Measurements from ENCODE around the gene C1QL1.

The C1QL1 gene

GRCh38 chr17:44965481-44966234, 2.4 kb downstream of the C1QL1 start:
- H3K23ac ChIP-seq (ENCODE audit: low read length), result no peak overlapping the region
- H3K9me3 ChIP-seq (ENCODE audit: insufficient read depth, low read depth, low read length), result peaks cover 10% of the 10 kb centered on the region
- H3K4me2 ChIP-seq (ENCODE audit: low read length), result no peak overlapping the region
- H4K12ac ChIP-seq (ENCODE audit: low read depth, low read length), result no peak overlapping the region
- H2BK5ac ChIP-seq (ENCODE audit: low read depth, low read length, poor library complexity), result no peak overlapping the region
- no peak overlapping the region for H3K14ac ChIP-seq (ENCODE audit: low read length)
- H3K27me3 ChIP-seq (ENCODE audit: insufficient read depth, low read length), result peaks cover 54% of the 10 kb centered on the region
- no peak overlapping the region for H3K9ac ChIP-seq (ENCODE audit: low read length)
- no peak overlapping the region for H3K4ac ChIP-seq (ENCODE audit: low read depth, low read length)
- no CpG with 5 or more reads among the region's 5 CpGs for WGBS (ENCODE audit: extremely low coverage, insufficient coverage, insufficient read length)
- no peak overlapping the region for H4K8ac ChIP-seq (ENCODE audit: low read depth, low read length)
- no peak overlapping the region for H4K91ac ChIP-seq (ENCODE audit: low read depth, low read length)
- H3K18ac ChIP-seq (ENCODE audit: low read length), result no peak overlapping the region
- H2AK5ac ChIP-seq (ENCODE audit: low read length), result no peak overlapping the region
- H2BK120ac ChIP-seq (ENCODE audit: insufficient read depth, low read length, poor library complexity), result no peak overlapping the region
- no peaks in the 10 kb centered on the region for H3K79me1 ChIP-seq (ENCODE audit: low read length)
- no peak overlapping the region for H2AFZ ChIP-seq (ENCODE audit: insufficient read depth, low read length, poor library complexity)
- H3K79me2 ChIP-seq (ENCODE audit: control insufficient read depth, insufficient read depth, low read length, poor library complexity), result no peaks in the 10 kb centered on the region
- H2BK12ac ChIP-seq (ENCODE audit: low read length), result no peak overlapping the region
- H3K4me3 ChIP-seq (ENCODE audit: low read depth, low read length), result no peak overlapping the region
- no peaks in the 10 kb centered on the region for H3K36me3 ChIP-seq (ENCODE audit: control insufficient read depth in 1 of 2, insufficient read depth in 2 of 2, low read length in 2 of 2)
- H3K4me1 ChIP-seq (ENCODE audit: control insufficient read depth in 1 of 2, insufficient read depth in 2 of 2, low read length in 2 of 2), result peaks cover 10 to 18% of the 10 kb centered on the region in 2 experiments
- H3K27ac ChIP-seq (ENCODE audit: low read depth, low read length), result no peak overlapping the region
- no peak for DNase-seq

- H3K4me3 ChIP-seq (ENCODE audit: low read depth, low read length), result no peak overlapping the region
- H4K91ac ChIP-seq (ENCODE audit: low read depth, low read length), result no peak overlapping the region
- no CpG with 5 or more reads among the region's 7 CpGs for WGBS (ENCODE audit: extremely low coverage, insufficient coverage, insufficient read length)
- H3K27ac ChIP-seq (ENCODE audit: low read depth, low read length), result no peak overlapping the region
- H3K9ac ChIP-seq (ENCODE audit: low read length), result no peak overlapping the region
- H3K18ac ChIP-seq (ENCODE audit: low read length), result no peak overlapping the region
- H3K27me3 ChIP-seq (ENCODE audit: insufficient read depth, low read length), result peaks cover 22% of the 10 kb centered on the region
- no peaks in the 10 kb centered on the region for H3K4me1 ChIP-seq (ENCODE audit: control insufficient read depth in 1 of 2, insufficient read depth in 2 of 2, low read length in 2 of 2)
- no peak overlapping the region for H3K14ac ChIP-seq (ENCODE audit: low read length)
- H3K79me2 ChIP-seq (ENCODE audit: control insufficient read depth, insufficient read depth, low read length, poor library complexity), result no peaks in the 10 kb centered on the region
- no peak overlapping the region for H2AFZ ChIP-seq (ENCODE audit: insufficient read depth, low read length, poor library complexity)
- no peak overlapping the region for H2BK12ac ChIP-seq (ENCODE audit: low read length)
- H3K4ac ChIP-seq (ENCODE audit: low read depth, low read length), result no peak overlapping the region
- H2BK5ac ChIP-seq (ENCODE audit: low read depth, low read length, poor library complexity), result no peak overlapping the region
- H3K9me3 ChIP-seq (ENCODE audit: insufficient read depth, low read depth, low read length), result peaks cover 3% of the 10 kb centered on the region
- H4K8ac ChIP-seq (ENCODE audit: low read depth, low read length), result no peak overlapping the region
- no peaks in the 10 kb centered on the region for H3K36me3 ChIP-seq (ENCODE audit: control insufficient read depth in 1 of 2, insufficient read depth in 2 of 2, low read length in 2 of 2)
- H2BK120ac ChIP-seq (ENCODE audit: insufficient read depth, low read length, poor library complexity), result no peak overlapping the region
- H2AK5ac ChIP-seq (ENCODE audit: low read length), result no peak overlapping the region
- H4K12ac ChIP-seq (ENCODE audit: low read depth, low read length), result no peak overlapping the region
- no peak overlapping the region for H3K23ac ChIP-seq (ENCODE audit: low read length)
- no peaks in the 10 kb centered on the region for H3K79me1 ChIP-seq (ENCODE audit: low read length)
- H3K4me2 ChIP-seq (ENCODE audit: low read length), result no peak overlapping the region
- DNase-seq, result no peak
These were observed 6.2 kb downstream of the C1QL1 start for GRCh38 chr17:44961921-44962350.

GRCh38 chr17:44960691-44961090, 7.4 kb downstream of the C1QL1 start:
- Histone ChIP-seq H3K14ac (ENCODE audit: low read length) (no peak overlapping the region), H3K27ac (ENCODE audit: low read depth, low read length) (no peak overlapping the region), H3K36me3 (ENCODE audit: control insufficient read depth in 1 of 2, insufficient read depth in 2 of 2, low read length in 2 of 2) (no peaks in the 10 kb centered on the region), H3K4me3 (ENCODE audit: low read depth, low read length) (no peak overlapping the region), H3K79me1 (ENCODE audit: low read length) (no peaks in the 10 kb centered on the region), H3K4me1 (ENCODE audit: control insufficient read depth in 1 of 2, insufficient read depth in 2 of 2, low read length in 2 of 2) (no peaks in the 10 kb centered on the region), H3K79me2 (ENCODE audit: control insufficient read depth, insufficient read depth, low read length, poor library complexity) (no peaks in the 10 kb centered on the region), H2BK12ac (ENCODE audit: low read length) (no peak overlapping the region), H3K9me3 (ENCODE audit: insufficient read depth, low read depth, low read length) (no peaks in the 10 kb centered on the region), H3K23ac (ENCODE audit: low read length) (no peak overlapping the region), H2AK5ac (ENCODE audit: low read length) (no peak overlapping the region), H2AFZ (ENCODE audit: insufficient read depth, low read length, poor library complexity) (no peak overlapping the region), H3K18ac (ENCODE audit: low read length) (no peak overlapping the region), H3K4ac (ENCODE audit: low read depth, low read length) (no peak overlapping the region), H4K12ac (ENCODE audit: low read depth, low read length) (no peak overlapping the region), H2BK120ac (ENCODE audit: insufficient read depth, low read length, poor library complexity) (no peak overlapping the region), H4K8ac (ENCODE audit: low read depth, low read length) (no peak overlapping the region), H3K4me2 (ENCODE audit: low read length) (no peak overlapping the region), H3K27me3 (ENCODE audit: insufficient read depth, low read length) (peaks cover 11% of the 10 kb centered on the region), H3K9ac (ENCODE audit: low read length) (no peak overlapping the region), H2BK5ac (ENCODE audit: low read depth, low read length, poor library complexity) (no peak overlapping the region), H4K91ac (ENCODE audit: low read depth, low read length) (no peak overlapping the region)
- DNase-seq, result no peak
- no CpG with 5 or more reads among the region's 2 CpGs for WGBS (ENCODE audit: extremely low coverage, insufficient coverage, insufficient read length)

- no peak overlapping the region for H3K4ac ChIP-seq (ENCODE audit: low read depth, low read length)
- no peak overlapping the region for H2BK5ac ChIP-seq (ENCODE audit: low read depth, low read length, poor library complexity)
- H3K4me3 ChIP-seq (ENCODE audit: low read depth, low read length), result peak overlapping the region; percentile 54
- no peaks in the 10 kb centered on the region for H3K79me1 ChIP-seq (ENCODE audit: low read length)
- no CpG with 5 or more reads among the region's 56 CpGs for WGBS (ENCODE audit: extremely low coverage, insufficient coverage, insufficient read length)
- H3K4me1 ChIP-seq (ENCODE audit: control insufficient read depth in 1 of 2, insufficient read depth in 2 of 2, low read length in 2 of 2), result no peaks in the 10 kb centered on the region
- no peaks in the 10 kb centered on the region for H3K79me2 ChIP-seq (ENCODE audit: control insufficient read depth, insufficient read depth, low read length, poor library complexity)
- H3K9ac ChIP-seq (ENCODE audit: low read length), result no peak overlapping the region
- no peak overlapping the region for H3K14ac ChIP-seq (ENCODE audit: low read length)
- no peak overlapping the region for H4K8ac ChIP-seq (ENCODE audit: low read depth, low read length)
- H3K36me3 ChIP-seq (ENCODE audit: control insufficient read depth in 1 of 2, insufficient read depth in 2 of 2, low read length in 2 of 2), result no peaks in the 10 kb centered on the region
- H3K27me3 ChIP-seq (ENCODE audit: insufficient read depth, low read length), result peaks cover 6% of the 10 kb centered on the region
- no peak overlapping the region for H3K27ac ChIP-seq (ENCODE audit: low read depth, low read length)
- no peak overlapping the region for H2AK5ac ChIP-seq (ENCODE audit: low read length)
- no peak overlapping the region for H4K91ac ChIP-seq (ENCODE audit: low read depth, low read length)
- H3K23ac ChIP-seq (ENCODE audit: low read length), result no peak overlapping the region
- no peak overlapping the region for H4K12ac ChIP-seq (ENCODE audit: low read depth, low read length)
- H2BK120ac ChIP-seq (ENCODE audit: insufficient read depth, low read length, poor library complexity), result no peak overlapping the region
- no peak for DNase-seq
- no peak overlapping the region for H2AFZ ChIP-seq (ENCODE audit: insufficient read depth, low read length, poor library complexity)
- no peaks in the 10 kb centered on the region for H3K9me3 ChIP-seq (ENCODE audit: insufficient read depth, low read depth, low read length)
- no peak overlapping the region for H3K18ac ChIP-seq (ENCODE audit: low read length)
- no peak overlapping the region for H2BK12ac ChIP-seq (ENCODE audit: low read length)
- H3K4me2 ChIP-seq (ENCODE audit: low read length), result peak overlapping the region; percentile 28
These were observed 8.1 kb downstream of the C1QL1 start for GRCh38 chr17:44959821-44960531.

All from trophoblast cell (in vitro differentiated cells and primary cell).